Measurements from ENCODE around the gene TCTA. TPM values are rescaled to one million over a fixed set of nuclear protein-coding genes. Genes with fewer than 3 reads are reported as not detected.

The TCTA gene
- total and polyA plus RNA-seq, 10 of the 15 experiments (the other 5 are each of a cell fraction or from before 2014, with no cell fraction given): 6.5 to 30.5 (median 18.3) TPM

DNA sequence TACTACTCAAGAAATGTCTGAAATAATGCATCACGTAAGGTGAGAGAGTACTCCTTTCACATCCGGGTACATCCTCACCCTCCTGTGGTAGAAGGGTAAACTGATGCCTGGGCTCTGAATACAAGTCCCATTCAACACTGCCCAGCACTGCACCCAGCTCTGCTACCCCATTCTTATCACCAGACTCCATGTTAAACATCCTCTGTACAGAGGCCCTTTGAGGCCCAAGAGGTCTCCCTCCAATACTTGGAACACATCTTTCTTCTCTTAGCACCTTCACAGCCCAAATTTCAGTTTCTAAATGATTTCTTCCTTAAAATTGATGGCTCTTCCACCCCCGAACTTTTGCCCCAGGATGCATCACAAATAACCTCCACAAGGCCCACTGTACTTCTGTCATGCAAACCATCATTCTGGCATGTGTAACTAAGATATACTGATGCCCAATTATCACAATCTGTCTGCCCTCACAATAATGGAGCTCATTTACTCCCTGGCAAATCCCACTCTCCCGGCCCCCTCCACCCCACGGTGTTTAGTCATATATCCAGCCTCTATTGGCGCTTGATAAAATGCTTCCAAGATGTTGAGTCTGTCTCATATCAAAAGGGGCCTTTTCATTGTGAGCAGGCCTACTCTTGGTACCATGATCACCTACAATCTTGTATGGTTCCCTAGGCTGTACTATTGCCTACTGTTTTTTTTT lies 41.5 kb upstream of the TCTA start (continued):
- TF ChIP-seq, protein P1, sequence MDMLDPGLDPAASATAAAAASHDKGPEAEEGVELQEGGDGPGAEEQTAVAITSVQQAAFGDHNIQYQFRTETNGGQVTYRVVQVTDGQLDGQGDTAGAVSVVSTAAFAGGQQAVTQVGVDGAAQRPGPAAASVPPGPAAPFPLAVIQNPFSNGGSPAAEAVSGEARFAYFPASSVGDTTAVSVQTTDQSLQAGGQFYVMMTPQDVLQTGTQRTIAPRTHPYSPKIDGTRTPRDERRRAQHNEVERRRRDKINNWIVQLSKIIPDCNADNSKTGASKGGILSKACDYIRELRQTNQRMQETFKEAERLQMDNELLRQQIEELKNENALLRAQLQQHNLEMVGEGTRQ (IDR thresholded peaks at IDR 0.05; ENCODE audit: borderline replicate concordance, low read depth, low read length): no peak
- no peak for TF ChIP-seq SMARCA5 (IDR thresholded peaks at IDR 0.05)
- TF ChIP-seq, protein P2, sequence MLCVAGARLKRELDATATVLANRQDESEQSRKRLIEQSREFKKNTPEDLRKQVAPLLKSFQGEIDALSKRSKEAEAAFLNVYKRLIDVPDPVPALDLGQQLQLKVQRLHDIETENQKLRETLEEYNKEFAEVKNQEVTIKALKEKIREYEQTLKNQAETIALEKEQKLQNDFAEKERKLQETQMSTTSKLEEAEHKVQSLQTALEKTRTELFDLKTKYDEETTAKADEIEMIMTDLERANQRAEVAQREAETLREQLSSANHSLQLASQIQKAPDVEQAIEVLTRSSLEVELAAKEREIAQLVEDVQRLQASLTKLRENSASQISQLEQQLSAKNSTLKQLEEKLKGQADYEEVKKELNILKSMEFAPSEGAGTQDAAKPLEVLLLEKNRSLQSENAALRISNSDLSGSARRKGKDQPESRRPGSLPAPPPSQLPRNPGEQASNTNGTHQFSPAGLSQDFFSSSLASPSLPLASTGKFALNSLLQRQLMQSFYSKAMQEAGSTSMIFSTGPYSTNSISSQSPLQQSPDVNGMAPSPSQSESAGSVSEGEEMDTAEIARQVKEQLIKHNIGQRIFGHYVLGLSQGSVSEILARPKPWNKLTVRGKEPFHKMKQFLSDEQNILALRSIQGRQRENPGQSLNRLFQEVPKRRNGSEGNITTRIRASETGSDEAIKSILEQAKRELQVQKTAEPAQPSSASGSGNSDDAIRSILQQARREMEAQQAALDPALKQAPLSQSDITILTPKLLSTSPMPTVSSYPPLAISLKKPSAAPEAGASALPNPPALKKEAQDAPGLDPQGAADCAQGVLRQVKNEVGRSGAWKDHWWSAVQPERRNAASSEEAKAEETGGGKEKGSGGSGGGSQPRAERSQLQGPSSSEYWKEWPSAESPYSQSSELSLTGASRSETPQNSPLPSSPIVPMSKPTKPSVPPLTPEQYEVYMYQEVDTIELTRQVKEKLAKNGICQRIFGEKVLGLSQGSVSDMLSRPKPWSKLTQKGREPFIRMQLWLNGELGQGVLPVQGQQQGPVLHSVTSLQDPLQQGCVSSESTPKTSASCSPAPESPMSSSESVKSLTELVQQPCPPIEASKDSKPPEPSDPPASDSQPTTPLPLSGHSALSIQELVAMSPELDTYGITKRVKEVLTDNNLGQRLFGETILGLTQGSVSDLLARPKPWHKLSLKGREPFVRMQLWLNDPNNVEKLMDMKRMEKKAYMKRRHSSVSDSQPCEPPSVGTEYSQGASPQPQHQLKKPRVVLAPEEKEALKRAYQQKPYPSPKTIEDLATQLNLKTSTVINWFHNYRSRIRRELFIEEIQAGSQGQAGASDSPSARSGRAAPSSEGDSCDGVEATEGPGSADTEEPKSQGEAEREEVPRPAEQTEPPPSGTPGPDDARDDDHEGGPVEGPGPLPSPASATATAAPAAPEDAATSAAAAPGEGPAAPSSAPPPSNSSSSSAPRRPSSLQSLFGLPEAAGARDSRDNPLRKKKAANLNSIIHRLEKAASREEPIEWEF (IDR thresholded peaks at IDR 0.05; ENCODE audit: insufficient replicate concordance, low read depth, low read length): no peak
- TF ChIP-seq NFIC (IDR thresholded peaks at IDR 0.05; ENCODE audit: low read depth, low read length): no peak
- TF ChIP-seq SMC3 (IDR thresholded peaks at IDR 0.05; ENCODE audit: borderline replicate concordance, low read length): no peak
- TF ChIP-seq MEF2B (IDR thresholded peaks at IDR 0.05; ENCODE audit: partially characterized antibody, poor library complexity, severe bottlenecking): no peak
- TF ChIP-seq, protein P3, sequence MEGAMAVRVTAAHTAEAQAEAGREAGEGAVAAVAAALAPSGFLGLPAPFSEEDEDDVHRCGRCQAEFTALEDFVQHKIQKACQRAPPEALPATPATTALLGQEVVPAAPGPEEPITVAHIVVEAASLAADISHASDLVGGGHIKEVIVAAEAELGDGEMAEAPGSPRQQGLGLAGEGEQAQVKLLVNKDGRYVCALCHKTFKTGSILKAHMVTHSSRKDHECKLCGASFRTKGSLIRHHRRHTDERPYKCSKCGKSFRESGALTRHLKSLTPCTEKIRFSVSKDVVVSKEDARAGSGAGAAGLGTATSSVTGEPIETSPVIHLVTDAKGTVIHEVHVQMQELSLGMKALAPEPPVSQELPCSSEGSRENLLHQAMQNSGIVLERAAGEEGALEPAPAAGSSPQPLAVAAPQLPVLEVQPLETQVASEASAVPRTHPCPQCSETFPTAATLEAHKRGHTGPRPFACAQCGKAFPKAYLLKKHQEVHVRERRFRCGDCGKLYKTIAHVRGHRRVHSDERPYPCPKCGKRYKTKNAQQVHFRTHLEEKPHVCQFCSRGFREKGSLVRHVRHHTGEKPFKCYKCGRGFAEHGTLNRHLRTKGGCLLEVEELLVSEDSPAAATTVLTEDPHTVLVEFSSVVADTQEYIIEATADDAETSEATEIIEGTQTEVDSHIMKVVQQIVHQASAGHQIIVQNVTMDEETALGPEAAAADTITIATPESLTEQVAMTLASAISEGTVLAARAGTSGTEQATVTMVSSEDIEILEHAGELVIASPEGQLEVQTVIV (IDR thresholded peaks at IDR 0.05; ENCODE audit: borderline replicate concordance, partially characterized antibody): no peak
- TF ChIP-seq SRF (IDR thresholded peaks at IDR 0.05; ENCODE audit: low read depth in 2 of 2, low read length in 2 of 2): no peak
- no peak for TF ChIP-seq TCF7 (IDR thresholded peaks at IDR 0.05; ENCODE audit: borderline replicate concordance)
- TF ChIP-seq, protein P4, sequence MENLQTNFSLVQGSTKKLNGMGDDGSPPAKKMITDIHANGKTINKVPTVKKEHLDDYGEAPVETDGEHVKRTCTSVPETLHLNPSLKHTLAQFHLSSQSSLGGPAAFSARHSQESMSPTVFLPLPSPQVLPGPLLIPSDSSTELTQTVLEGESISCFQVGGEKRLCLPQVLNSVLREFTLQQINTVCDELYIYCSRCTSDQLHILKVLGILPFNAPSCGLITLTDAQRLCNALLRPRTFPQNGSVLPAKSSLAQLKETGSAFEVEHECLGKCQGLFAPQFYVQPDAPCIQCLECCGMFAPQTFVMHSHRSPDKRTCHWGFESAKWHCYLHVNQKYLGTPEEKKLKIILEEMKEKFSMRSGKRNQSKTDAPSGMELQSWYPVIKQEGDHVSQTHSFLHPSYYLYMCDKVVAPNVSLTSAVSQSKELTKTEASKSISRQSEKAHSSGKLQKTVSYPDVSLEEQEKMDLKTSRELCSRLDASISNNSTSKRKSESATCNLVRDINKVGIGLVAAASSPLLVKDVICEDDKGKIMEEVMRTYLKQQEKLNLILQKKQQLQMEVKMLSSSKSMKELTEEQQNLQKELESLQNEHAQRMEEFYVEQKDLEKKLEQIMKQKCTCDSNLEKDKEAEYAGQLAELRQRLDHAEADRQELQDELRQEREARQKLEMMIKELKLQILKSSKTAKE (IDR thresholded peaks at IDR 0.05; ENCODE audit: low read depth, poor library complexity, severe bottlenecking): no peak
- TF ChIP-seq SIX5 (IDR thresholded peaks at IDR 0.05; ENCODE audit: low read depth, low read length, severe bottlenecking): no peak
- TF ChIP-seq YY1 (IDR thresholded peaks at IDR 0.05; ENCODE audit: low read depth, low read length): no peak
- TF ChIP-seq SREBF1 (IDR thresholded peaks at IDR 0.05; ENCODE audit: low read length): no peak
- TF ChIP-seq EGR1 (IDR thresholded peaks at IDR 0.05; ENCODE audit: borderline replicate concordance in 1 of 2, low read depth in 2 of 2, low read length in 2 of 2): no peak
